ENCODE data around the gene MARCO. TPM values are rescaled to one million over a fixed set of nuclear protein-coding genes. Genes with fewer than 3 reads are reported as not detected.

The MARCO gene
- total RNA-seq, 1 experiment from 2014 or later = not detected

DNA sequence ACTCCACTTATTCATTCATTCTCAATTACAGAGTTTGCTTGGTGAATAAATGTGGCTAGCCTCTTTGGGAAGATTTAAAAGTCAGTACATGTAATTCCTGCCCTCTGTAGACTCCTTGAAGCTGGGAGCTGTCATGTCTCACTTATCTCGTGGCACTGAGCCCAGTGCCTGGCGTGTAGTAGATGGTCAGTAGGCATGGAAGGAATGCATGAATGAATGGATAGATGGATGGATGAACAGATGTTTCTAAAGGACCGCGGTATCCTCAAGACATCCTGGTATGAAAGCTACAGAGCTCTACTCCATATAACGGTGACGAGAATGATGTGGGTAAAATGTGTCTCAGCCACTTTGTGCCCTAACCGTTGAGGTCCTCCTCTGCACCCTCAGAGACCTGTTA, 83.0 kb downstream of the MARCO start:
- H2AFZ ChIP-seq (ENCODE audit: low read length) = no peak overlapping the region
- H3K27me3 ChIP-seq (ENCODE audit: low read length) = peaks cover 14% of the 10 kb centered on the region; the same call in 1 of the 2 replicates
- ChIA-PET CTCF (no interaction called here), POLR2A (ENCODE audit: unreplicated experiment) (no interaction called here)
- no peak overlapping the region for H3K4me2 ChIP-seq (ENCODE audit: low read length)
- H3K27ac ChIP-seq (ENCODE audit: low read length) = no peak overlapping the region
- H4K20me1 ChIP-seq (ENCODE audit: low read length) = no peaks in the 10 kb centered on the region
- no peaks in the 10 kb centered on the region for H3F3A ChIP-seq (ENCODE audit: low read length, unreplicated experiment)
- H3K4me3 ChIP-seq (ENCODE audit: low read length) = no peak overlapping the region
- TF ChIP-seq EZH2 (IDR thresholded peaks at IDR 0.05; ENCODE audit: low read length, unreplicated experiment) (no peak), CTCF (conservative IDR thresholded peaks at IDR 0.05; ENCODE audit: low read depth, low read length) (no peak), EZH2phosphoT487 (IDR thresholded peaks at IDR 0.05; ENCODE audit: borderline replicate concordance, low read length) (no peak)
- no peaks in the 10 kb centered on the region for H3K36me3 ChIP-seq (ENCODE audit: low read depth, low read length)
- intact Hi-C loops (cut with micrococcal nuclease) = no loop called here
- no peaks in the 10 kb centered on the region for H3K4me1 ChIP-seq (ENCODE audit: insufficient read depth, low read length)
- BruUV-seq (replicated peaks) = no TSS peak
- H3K79me2 ChIP-seq (ENCODE audit: low read length) = no peaks in the 10 kb centered on the region
- ATAC-seq (no peak), DNase-seq (no peak)
- H3K9me2 ChIP-seq (replicated peaks; ENCODE audit: low read length) = no peaks in the 10 kb centered on the region
- no peaks in the 10 kb centered on the region for H3K9me3 ChIP-seq (ENCODE audit: low read length)
- no peak overlapping the region for H3K9ac ChIP-seq (ENCODE audit: low read length)

- CTCF ChIA-PET = no interaction called here
- Histone ChIP-seq H3K4me3 (ENCODE audit: low read length) (no peak overlapping the region), H3K9me2 (replicated peaks; ENCODE audit: low read length) (no peaks in the 10 kb centered on the region), H3K27ac (ENCODE audit: low read length) (no peak overlapping the region), H3K9me3 (ENCODE audit: low read length) (no peaks in the 10 kb centered on the region), H3K36me3 (ENCODE audit: low read depth, low read length) (no peaks in the 10 kb centered on the region), H4K20me1 (ENCODE audit: low read length) (no peaks in the 10 kb centered on the region), H3K79me2 (ENCODE audit: low read length) (no peaks in the 10 kb centered on the region), H3K4me2 (ENCODE audit: low read length) (no peak overlapping the region), H2AFZ (ENCODE audit: low read length) (no peak overlapping the region), H3F3A (ENCODE audit: low read length, unreplicated experiment) (no peaks in the 10 kb centered on the region), H3K4me1 (ENCODE audit: insufficient read depth, low read length) (no peaks in the 10 kb centered on the region), H3K27me3 (ENCODE audit: low read length) (peaks cover 23% of the 10 kb centered on the region), H3K9ac (ENCODE audit: low read length) (no peak overlapping the region)
- TF ChIP-seq EZH2phosphoT487 (IDR thresholded peaks at IDR 0.05; ENCODE audit: borderline replicate concordance, low read length) (no peak), CTCF (conservative IDR thresholded peaks at IDR 0.05; ENCODE audit: low read depth, low read length) (no peak), EZH2 (IDR thresholded peaks at IDR 0.05; ENCODE audit: low read length, unreplicated experiment) (no peak)
- no TSS peak for BruUV-seq (replicated peaks)
- ATAC-seq = no peak
- intact Hi-C loops (cut with micrococcal nuclease) = no loop called here
- DNase-seq = no peak
- POLR2A ChIA-PET (ENCODE audit: unreplicated experiment) = no interaction called here
Observed at GRCh38 chr2:119025762-119026351, 83.9 kb downstream of the MARCO start.

- no peaks in the 10 kb centered on the region for H3K36me3 ChIP-seq (ENCODE audit: low read depth, low read length)
- H3K9me2 ChIP-seq (replicated peaks; ENCODE audit: low read length) = no peaks in the 10 kb centered on the region
- TF ChIP-seq CTCF (conservative IDR thresholded peaks at IDR 0.05; ENCODE audit: low read depth, low read length) = no peak
- no peak for TF ChIP-seq EZH2 (IDR thresholded peaks at IDR 0.05; ENCODE audit: low read length, unreplicated experiment)
- no peak for TF ChIP-seq EZH2phosphoT487 (IDR thresholded peaks at IDR 0.05; ENCODE audit: borderline replicate concordance, low read length)
- CTCF ChIA-PET = no interaction called here
- no peak overlapping the region for H3K4me2 ChIP-seq (ENCODE audit: low read length)
- H3K27me3 ChIP-seq (ENCODE audit: low read length) = peaks cover 32% of the 10 kb centered on the region
- H3K79me2 ChIP-seq (ENCODE audit: low read length) = no peaks in the 10 kb centered on the region
- no peak overlapping the region for H3K27ac ChIP-seq (ENCODE audit: low read length)
- H4K20me1 ChIP-seq (ENCODE audit: low read length) = no peaks in the 10 kb centered on the region
- POLR2A ChIA-PET (ENCODE audit: unreplicated experiment) = interaction anchor here (0.7 kb wide), 1 partner anchor 253 kb away, joined by 3 read pairs; no protein-coding TSS in a partner anchor
- no peaks in the 10 kb centered on the region for H3F3A ChIP-seq (ENCODE audit: low read length, unreplicated experiment)
- ATAC-seq = no peak
- H2AFZ ChIP-seq (ENCODE audit: low read length) = no peak overlapping the region
- intact Hi-C loops (cut with micrococcal nuclease) = no loop called here
- H3K9me3 ChIP-seq (ENCODE audit: low read length) = no peaks in the 10 kb centered on the region
- H3K4me1 ChIP-seq (ENCODE audit: insufficient read depth, low read length) = no peaks in the 10 kb centered on the region
- no peak overlapping the region for H3K4me3 ChIP-seq (ENCODE audit: low read length)
- no peak for DNase-seq
- no TSS peak for BruUV-seq (replicated peaks)
- H3K9ac ChIP-seq (ENCODE audit: low read length) = no peak overlapping the region
Observed at GRCh38 chr2:119026890-119027289, 84.9 kb downstream of the MARCO start.

Measured in PC-3 (cell line).